Skeletal muscle tissue (tissue), 4 donors: Measurements from ENCODE around the gene OARD1. TPM values are rescaled to one million over a fixed set of nuclear protein-coding genes. Genes with fewer than 3 reads are reported as not detected.

Experiments
- H3K27ac ChIP-seq: one replicate; pipeline ENCODE4 v1.7.0; 2013; ENCODE audit warnings: mild to moderate bottlenecking, low read depth, low read length, inconsistent platforms
- H3K27me3 ChIP-seq, 3 donors: one replicate each; pipeline ENCODE4 v1.7.0; 2013; ENCODE audit warnings: low read length in 3 of 3; ENCODE audit not compliant: control insufficient read depth in 3 of 3, insufficient read depth in 3 of 3
- H3K36me3 ChIP-seq, 3 donors: one replicate each; pipeline ENCODE4 v1.7.0; 2013; ENCODE audit warnings: low read length in 3 of 3; ENCODE audit not compliant: control insufficient read depth in 3 of 3, insufficient read depth in 3 of 3
- H3K4me1 ChIP-seq, 3 donors: one replicate each; pipeline ENCODE4 v1.7.0; 2013; ENCODE audit warnings: low read length in 3 of 3, mild to moderate bottlenecking in 3 of 3; ENCODE audit not compliant: control insufficient read depth in 3 of 3, insufficient read depth in 3 of 3
- H3K4me3 ChIP-seq, 3 donors: one replicate each; pipeline ENCODE4 v1.7.0; 2013; ENCODE audit warnings: low read length in 3 of 3
- H3K9ac ChIP-seq, 3 donors: one replicate each; pipeline ENCODE4 v1.7.0; 2013; ENCODE audit warnings: low read length in 3 of 3, mild to moderate bottlenecking in 3 of 3, moderate library complexity in 2 of 3, low read depth in 1 of 3
- H3K9me3 ChIP-seq, 3 donors: one replicate each; pipeline ENCODE4 v1.7.0; 2013; ENCODE audit warnings: low read length in 3 of 3; ENCODE audit not compliant: control insufficient read depth in 3 of 3
- total RNA-seq: library from RNA; depleted of rRNA; stranded (reverse); fragments of >200 nt; gene quantifications from one replicate; pipeline ENCODE4 v1.2.3, GENCODE V29; 2014
- donor health status: Osteomylitis.

Gene OARD1
- total RNA-seq, 1 donor from 2014 or later: 10.4 TPM

DNA sequence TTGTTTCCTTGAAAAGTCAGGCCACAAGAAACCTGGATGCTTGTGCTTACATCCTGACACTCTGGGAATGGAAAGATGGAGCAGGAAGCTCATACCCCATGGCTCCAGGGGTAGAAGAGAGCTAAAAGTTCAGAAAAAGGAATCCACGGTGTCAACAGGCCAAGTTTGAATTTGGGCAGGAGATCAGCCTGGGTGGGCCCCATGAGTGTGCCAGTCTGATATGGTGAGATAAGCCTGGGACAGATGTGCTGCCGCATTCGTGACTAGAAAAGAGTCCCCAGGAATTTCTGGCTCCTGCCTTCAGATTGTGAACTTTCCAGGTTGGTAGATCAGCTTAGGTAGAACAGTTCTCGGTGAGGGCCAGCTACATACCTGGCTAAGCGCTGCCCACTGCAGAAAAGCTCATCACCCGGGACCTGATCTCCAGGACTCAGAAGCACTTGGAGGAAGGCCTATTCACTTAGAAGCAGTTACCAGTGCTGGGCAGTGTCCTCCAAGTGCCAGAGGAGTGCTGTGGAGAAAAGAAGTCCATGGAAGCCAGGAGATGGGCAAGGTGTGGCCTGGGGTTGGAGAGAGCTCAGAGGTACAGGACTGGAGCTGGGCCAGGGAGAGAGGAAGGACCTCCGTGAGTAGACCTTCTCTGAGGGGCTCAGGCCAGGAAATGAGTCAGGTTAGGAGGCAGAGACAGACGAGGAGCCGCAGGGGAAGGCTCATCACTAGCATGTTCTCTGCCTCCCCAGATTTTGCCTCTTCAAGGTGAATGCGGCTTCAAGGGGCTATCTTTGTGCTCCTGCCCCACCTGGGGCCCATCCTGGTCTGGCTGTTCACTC is 29.7 kb downstream of the OARD1 start, which contains the start of gene TSPO2:
Gene TSPO2 (plus strand): TSS at position 242 of the 830 bp plus-strand sequence. CDS start 519 bp downstream, at position 761.
- peaks cover 18 to 41% (median 21%) of the 10 kb centered on the region in 3 donors for H3K4me1 ChIP-seq
- no peak within 1 kb of the TSS for H3K9ac ChIP-seq
- no peaks in the 10 kb centered on the region for H3K9me3 ChIP-seq
- no peaks in the 10 kb centered on the region for H3K27me3 ChIP-seq
- no peak within 1 kb of the TSS for H3K4me3 ChIP-seq
- no peak within 1 kb of the TSS for H3K27ac ChIP-seq
- H3K36me3 ChIP-seq: no peaks in the 10 kb centered on the region

DNA sequence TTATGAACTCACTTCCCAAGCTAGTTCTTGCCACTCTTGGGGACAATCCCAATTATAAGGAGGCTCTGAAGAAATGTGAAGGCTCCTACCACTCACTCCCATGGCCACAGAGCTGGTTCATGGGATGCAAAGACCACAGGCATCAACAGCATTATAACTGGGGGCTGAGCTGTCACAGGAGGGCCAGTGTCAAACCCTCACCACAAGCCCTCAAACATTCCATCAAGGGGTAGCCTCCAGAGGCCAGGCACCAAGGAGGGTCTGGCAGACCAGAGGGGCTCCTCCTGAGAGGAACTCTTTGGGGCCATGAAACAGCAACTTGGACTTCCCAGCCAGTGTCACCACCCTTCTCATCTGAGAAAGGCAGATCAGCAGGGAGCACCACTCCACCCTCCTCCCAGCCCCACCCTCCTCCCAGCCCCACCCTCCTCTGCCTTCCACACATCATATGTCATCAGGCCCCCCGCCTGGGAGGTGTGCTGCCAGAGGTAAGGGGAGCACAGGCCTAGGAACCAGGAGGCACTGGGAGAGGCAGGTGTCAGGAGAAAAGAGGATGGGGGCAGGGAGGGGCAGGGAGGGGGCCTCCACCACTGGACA is 31.1 kb downstream of the OARD1 start:
- no peaks in the 10 kb centered on the region for H3K36me3 ChIP-seq
- no peak overlapping the region for H3K9ac ChIP-seq
- no peaks in the 10 kb centered on the region for H3K27me3 ChIP-seq
- peaks cover 8 to 28% (median 10%) of the 10 kb centered on the region in 3 donors for H3K4me1 ChIP-seq
- no peak overlapping the region for H3K4me3 ChIP-seq
- H3K27ac ChIP-seq: no peak overlapping the region
- H3K9me3 ChIP-seq: no peaks in the 10 kb centered on the region

DNA sequence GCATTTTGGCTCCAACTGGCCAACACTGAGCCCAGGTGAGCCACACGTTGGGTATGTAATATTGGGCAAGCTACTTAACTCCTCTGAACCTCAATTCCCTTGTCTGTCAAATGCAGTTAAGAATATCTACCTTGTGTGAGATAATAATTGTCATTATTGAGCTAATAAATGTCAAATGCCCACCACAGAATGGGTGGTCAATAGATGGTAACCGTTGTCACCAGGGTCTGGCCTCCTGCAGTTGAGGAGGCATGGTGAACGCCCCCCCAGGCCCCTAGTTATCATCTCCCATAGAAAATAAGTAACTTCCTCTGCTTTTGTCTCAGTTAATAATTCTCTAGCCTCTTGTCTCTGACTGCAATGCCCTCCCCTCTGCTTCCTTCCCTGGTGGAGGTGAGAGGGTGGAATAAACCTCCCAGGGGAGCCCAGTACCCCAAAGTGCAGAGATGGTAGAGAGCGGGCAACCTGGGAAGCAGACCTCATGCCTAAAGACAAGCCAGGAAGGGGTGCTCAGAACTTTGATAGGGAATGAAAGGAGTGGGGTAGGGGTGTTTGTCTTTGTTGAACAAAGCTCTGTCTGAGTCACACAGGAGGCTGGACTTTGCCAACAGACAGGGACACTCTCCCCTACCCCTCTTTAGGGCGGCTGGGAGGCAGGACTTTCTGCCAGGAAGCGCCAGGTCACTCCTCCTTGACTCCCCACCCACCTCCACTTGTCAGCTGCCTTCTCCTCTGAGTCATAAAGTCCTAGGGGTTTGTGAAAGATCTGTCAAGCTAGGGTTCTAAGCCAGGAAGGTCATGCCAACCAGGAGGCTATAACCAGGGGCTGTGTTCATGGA is 31.8 kb downstream of the OARD1 start:
- Histone ChIP-seq H3K9me3 (no peaks in the 10 kb centered on the region), H3K4me1 (peaks cover 3 to 21% (median 6%) of the 10 kb centered on the region in 3 donors), H3K27me3 (no peaks in the 10 kb centered on the region), H3K36me3 (no peaks in the 10 kb centered on the region), H3K4me3 (no peak overlapping the region), H3K9ac (peak overlapping the region in 1 of 3 donors; percentile 20), H3K27ac (no peak overlapping the region)

DNA sequence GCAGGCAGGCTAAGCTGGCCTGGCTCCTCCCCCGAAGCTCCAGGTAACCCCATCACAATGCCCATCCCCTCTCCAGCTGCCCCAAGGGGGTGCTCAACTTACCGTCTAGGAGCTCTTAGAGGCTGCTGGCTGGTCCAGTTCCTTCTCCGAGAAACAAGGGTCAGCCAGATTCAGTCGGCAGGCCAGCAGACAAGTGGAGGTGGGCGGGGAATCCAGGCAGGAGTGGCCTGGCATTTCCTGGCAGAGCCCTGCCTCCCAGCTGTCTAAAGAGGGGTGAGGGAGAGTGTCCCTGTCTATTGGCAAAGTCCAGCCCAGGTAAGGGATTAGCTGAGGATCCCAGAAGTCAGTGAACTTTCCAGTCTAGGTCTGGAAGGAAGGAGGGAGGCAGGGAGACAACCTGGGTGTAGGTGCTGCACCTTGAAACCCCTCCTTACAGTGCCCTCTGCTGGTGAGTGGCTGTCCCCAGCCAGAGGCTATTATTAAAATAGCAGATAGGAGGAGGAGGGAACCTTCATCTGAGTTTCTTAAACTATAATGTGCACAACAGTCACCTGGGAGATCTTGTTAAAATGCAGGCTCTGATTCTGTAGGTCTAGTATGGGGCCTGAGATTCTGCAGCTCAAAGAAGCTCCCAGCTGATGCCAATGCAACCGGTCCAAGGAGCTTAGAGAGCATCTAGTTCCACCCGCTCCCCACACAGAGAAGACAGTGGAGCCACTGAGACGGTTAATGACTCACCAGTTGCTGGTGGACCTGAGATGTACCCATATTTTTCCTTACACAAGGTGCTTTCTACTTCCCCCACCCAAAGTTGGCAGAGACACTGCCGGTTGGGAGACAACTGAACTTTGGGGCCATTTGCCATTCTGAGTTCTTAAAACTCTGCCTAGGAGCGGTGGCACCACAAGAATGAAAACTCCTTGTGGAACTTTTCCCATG is 32.8 kb downstream of the OARD1 start, which contains the start of gene UNC5CL:
Gene UNC5CL (minus strand): TSS at position 162 of the 939 bp plus-strand sequence. CDS start 4,147 bp downstream, outside the sequence.
- Histone ChIP-seq H3K27ac (no peak within 1 kb of the TSS), H3K4me1 (peaks cover 0 to 21% (median 6%) of the 10 kb centered on the region in 3 donors), H3K27me3 (no peaks in the 10 kb centered on the region), H3K9me3 (no peaks in the 10 kb centered on the region), H3K9ac (no peak within 1 kb of the TSS), H3K4me3 (no peak within 1 kb of the TSS), H3K36me3 (no peaks in the 10 kb centered on the region)

DNA sequence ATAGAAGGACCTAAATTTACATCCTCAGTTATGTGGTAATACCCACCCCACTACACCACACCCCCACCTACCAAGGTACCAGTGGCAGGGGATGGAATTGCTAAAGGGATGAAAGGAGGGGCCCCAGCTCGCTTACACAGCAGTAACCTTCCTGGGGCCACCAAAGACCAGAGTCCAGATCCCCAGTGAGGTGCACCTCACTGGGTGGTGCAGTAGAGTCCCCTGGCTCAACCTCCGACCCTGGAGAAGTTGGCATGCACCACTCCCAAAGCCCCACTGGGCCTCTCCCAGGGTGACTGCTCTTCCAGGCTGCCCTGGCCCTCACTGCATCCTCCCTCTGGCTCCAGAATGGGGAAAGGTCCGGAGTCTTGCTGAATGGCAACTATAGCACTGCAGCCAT is 34.0 kb downstream of the OARD1 start:
- peaks cover 0 to 21% (median 6%) of the 10 kb centered on the region in 3 donors for H3K4me1 ChIP-seq
- H3K36me3 ChIP-seq: no peaks in the 10 kb centered on the region
- no peak overlapping the region for H3K4me3 ChIP-seq
- no peak overlapping the region for H3K27ac ChIP-seq
- no peaks in the 10 kb centered on the region for H3K27me3 ChIP-seq
- H3K9ac ChIP-seq: no peak overlapping the region
- no peaks in the 10 kb centered on the region for H3K9me3 ChIP-seq

DNA sequence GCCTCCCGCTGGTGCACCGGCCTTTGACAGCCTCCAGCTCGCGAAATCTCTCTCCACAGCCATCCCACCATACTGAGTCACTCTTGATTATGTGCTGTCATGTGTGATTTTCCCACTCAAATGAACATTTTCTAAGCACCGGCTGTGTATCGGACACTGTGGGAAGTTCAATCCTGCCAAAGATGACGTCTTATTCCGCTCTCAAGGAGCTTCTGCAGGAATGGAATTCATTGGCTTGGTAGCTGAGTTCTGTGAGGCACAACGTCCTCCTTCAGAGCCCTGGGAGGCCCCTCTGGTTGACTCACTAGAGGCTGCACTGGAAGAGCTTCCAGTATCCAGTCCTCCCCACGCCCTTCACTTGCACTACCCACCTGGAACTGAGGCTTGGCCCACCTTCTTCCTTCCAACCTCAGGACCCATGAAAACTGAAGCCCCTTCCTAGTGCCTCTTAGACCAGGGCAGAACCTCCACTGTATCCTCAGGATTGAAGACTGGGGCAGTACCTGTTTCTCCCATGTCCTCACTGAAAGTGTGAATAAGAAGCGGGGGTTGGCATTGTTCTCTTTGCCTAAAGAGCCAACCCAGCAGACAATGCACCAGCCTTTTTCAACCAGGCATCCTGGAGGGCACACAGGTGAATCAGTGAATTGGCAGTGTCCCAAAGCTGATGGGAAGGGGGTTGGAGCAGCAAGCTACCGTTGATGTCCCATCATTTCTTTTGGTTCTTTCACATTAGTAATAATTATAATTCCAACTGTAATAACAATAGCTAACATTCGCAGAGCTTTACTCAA is 34.9 kb downstream of the OARD1 start:
- H3K9ac ChIP-seq: no peak overlapping the region
- peaks cover 0 to 21% (median 6%) of the 10 kb centered on the region in 3 donors for H3K4me1 ChIP-seq

DNA sequence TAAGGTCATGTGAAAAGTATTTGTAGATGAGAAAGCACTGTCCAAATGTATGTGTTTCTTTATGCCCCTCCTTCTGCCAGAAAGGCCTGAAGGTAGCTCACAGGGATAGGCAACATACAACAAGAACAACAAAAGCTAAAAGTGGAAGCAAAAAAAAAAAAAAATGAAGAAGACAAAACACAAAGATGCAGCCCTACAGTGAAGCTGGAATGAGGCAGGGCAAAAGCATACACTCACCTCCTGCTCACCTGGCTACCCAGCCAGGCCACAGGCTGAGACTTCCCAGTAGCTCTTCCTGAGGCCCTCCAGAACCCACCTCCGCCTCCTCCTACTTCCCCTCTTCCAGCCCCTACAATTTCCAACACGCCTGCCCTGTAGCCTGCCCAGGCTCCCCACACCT is 35.6 kb downstream of the OARD1 start:
- peaks cover 0 to 21% (median 6%) of the 10 kb centered on the region in 3 donors for H3K4me1 ChIP-seq
- no peak overlapping the region for H3K27ac ChIP-seq
- no peak overlapping the region for H3K4me3 ChIP-seq
- H3K27me3 ChIP-seq: no peaks in the 10 kb centered on the region
- H3K36me3 ChIP-seq: no peaks in the 10 kb centered on the region
- no peak overlapping the region for H3K9ac ChIP-seq
- no peaks in the 10 kb centered on the region for H3K9me3 ChIP-seq

More for the DNA sequence above, 34.9 kb downstream of the OARD1 start:
- no peaks in the 10 kb centered on the region for H3K9me3 ChIP-seq
- no peak overlapping the region for H3K27ac ChIP-seq
- no peaks in the 10 kb centered on the region for H3K27me3 ChIP-seq
- no peaks in the 10 kb centered on the region for H3K36me3 ChIP-seq
- no peak overlapping the region for H3K4me3 ChIP-seq

DNA sequence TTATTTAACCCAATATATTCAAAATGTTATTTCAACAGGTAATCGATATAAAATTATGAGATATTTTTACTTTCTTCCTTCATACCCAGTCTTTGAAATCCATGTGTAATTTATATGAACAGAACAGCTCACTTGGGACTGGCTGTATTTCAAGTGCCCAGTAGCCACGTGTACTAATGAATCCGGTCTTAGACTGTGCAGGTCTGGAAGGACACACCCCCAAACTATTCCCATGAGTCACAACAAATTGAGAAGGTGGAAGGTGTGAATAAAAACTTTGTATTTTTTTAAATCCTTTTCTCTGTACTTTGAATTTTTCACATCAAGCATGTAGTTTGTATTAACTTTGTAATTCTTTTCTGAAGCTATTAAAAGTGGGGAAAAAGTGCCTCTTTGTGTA is 36.0 kb downstream of the OARD1 start:
- Histone ChIP-seq H3K27me3 (no peaks in the 10 kb centered on the region), H3K36me3 (no peaks in the 10 kb centered on the region), H3K4me1 (peaks cover 0 to 21% (median 6%) of the 10 kb centered on the region in 3 donors), H3K4me3 (no peak overlapping the region), H3K9ac (no peak overlapping the region), H3K9me3 (no peaks in the 10 kb centered on the region), H3K27ac (no peak overlapping the region)
